ENCODE data around the gene PEMT. TPM values are rescaled to one million over a fixed set of nuclear protein-coding genes. Genes with fewer than 3 reads are reported as not detected.

PEMT gene
- total RNA-seq, 1 donor from 2014 or later, result 87.2 TPM

GRCh38 chr17:17541640-17542001 is 49.9 kb downstream of the PEMT start:
- no peak for DNase-seq (ENCODE audit: low read depth)
- Histone ChIP-seq H3K27me3 (ENCODE audit: control insufficient read depth, insufficient read depth, low read length) (no peaks in the 10 kb centered on the region), H3K4me3 (ENCODE audit: low read depth, low read length) (no peak overlapping the region), H3K36me3 (ENCODE audit: control insufficient read depth, insufficient read depth, low read length) (no peaks in the 10 kb centered on the region)
- TF ChIP-seq CTCF (IDR thresholded peaks at IDR 0.05; ENCODE audit: insufficient read depth, low read length, poor library complexity, severe bottlenecking), result no peak

- DNase-seq (ENCODE audit: low read depth), result no peak
- Histone ChIP-seq H3K4me3 (ENCODE audit: low read depth, low read length) (no peak overlapping the region), H3K36me3 (ENCODE audit: control insufficient read depth, insufficient read depth, low read length) (no peaks in the 10 kb centered on the region), H3K27me3 (ENCODE audit: control insufficient read depth, insufficient read depth, low read length) (no peaks in the 10 kb centered on the region)
- no peak for TF ChIP-seq CTCF (IDR thresholded peaks at IDR 0.05; ENCODE audit: insufficient read depth, low read length, poor library complexity, severe bottlenecking)
These were observed 50.4 kb downstream of the PEMT start for GRCh38 chr17:17540935-17541639.

GRCh38 chr17:17540278-17540906 is 51.1 kb downstream of the PEMT start:
- no peak for DNase-seq (ENCODE audit: low read depth)
- Histone ChIP-seq H3K27me3 (ENCODE audit: control insufficient read depth, insufficient read depth, low read length) (no peaks in the 10 kb centered on the region), H3K4me3 (ENCODE audit: low read depth, low read length) (no peak overlapping the region), H3K36me3 (ENCODE audit: control insufficient read depth, insufficient read depth, low read length) (no peaks in the 10 kb centered on the region)
- TF ChIP-seq CTCF (IDR thresholded peaks at IDR 0.05; ENCODE audit: insufficient read depth, low read length, poor library complexity, severe bottlenecking), result no peak

- no peak for DNase-seq (ENCODE audit: low read depth)
- TF ChIP-seq CTCF (IDR thresholded peaks at IDR 0.05; ENCODE audit: insufficient read depth, low read length, poor library complexity, severe bottlenecking), result no peak
- H3K36me3 ChIP-seq (ENCODE audit: control insufficient read depth, insufficient read depth, low read length), result no peaks in the 10 kb centered on the region
- no peaks in the 10 kb centered on the region for H3K27me3 ChIP-seq (ENCODE audit: control insufficient read depth, insufficient read depth, low read length)
- no peak overlapping the region for H3K4me3 ChIP-seq (ENCODE audit: low read depth, low read length)
These were observed 51.9 kb downstream of the PEMT start for GRCh38 chr17:17539591-17539990.

GRCh38 chr17:17538417-17539391 is 52.8 kb downstream of the PEMT start:
- no peak for DNase-seq (ENCODE audit: low read depth)
- H3K4me3 ChIP-seq (ENCODE audit: low read depth, low read length), result no peak overlapping the region
- no peak for TF ChIP-seq CTCF (IDR thresholded peaks at IDR 0.05; ENCODE audit: insufficient read depth, low read length, poor library complexity, severe bottlenecking)
- no peaks in the 10 kb centered on the region for H3K27me3 ChIP-seq (ENCODE audit: control insufficient read depth, insufficient read depth, low read length)
- H3K36me3 ChIP-seq (ENCODE audit: control insufficient read depth, insufficient read depth, low read length), result no peaks in the 10 kb centered on the region
